GM13976 (cell line): ENCODE measurements around the gene DNAH8.

Source experiments
- DNase-seq: peaks from one replicate; pipeline ENCODE4 v3.0.0; 2012; ENCODE audit warnings: low spot score
- in situ Hi-C: fragments of 300-500 bp; cut with MboI; formaldehyde crosslinking; loops from one replicate; pipeline ENCODE4 v1.12.0; 2022; ENCODE audit warnings: low sequenced_read_pairs, mixed read lengths, inconsistent platforms; ENCODE audit not compliant: unreplicated experiment
- TF ChIP-seq, protein P1 (sequence below): IDR thresholded peaks from 2 replicates; pipeline ENCODE4 v1.5.1; 2012; ENCODE audit warnings: borderline replicate concordance, mild to moderate bottlenecking; ENCODE audit not compliant: insufficient read depth; ENCODE audit errors: extremely low read depth, missing control alignments, control extremely low read depth

DNAH8 gene

DNA sequence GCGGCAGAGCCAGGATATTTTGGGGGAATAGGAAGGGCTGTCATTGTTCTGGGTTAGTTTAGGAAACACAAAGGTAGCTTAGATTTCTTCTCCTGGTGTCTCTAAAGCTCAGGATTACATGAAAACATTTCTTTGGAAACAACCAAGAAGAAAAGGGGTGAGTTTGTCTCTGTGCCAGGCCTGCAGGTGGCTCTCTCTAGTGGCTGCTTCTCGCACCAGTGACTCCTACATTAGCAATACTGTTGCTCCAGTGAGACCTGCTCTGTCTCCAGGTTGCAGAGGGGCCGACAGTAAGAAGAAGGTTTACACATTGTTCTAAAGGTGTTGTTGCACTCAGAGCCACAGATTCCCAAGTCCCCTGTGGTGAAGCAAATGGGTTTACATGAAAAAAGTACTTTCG is 228.9 kb downstream of the DNAH8 start:
- in situ Hi-C loops = no loop called here
- DNase-seq = no peak
- TF ChIP-seq, protein P1, sequence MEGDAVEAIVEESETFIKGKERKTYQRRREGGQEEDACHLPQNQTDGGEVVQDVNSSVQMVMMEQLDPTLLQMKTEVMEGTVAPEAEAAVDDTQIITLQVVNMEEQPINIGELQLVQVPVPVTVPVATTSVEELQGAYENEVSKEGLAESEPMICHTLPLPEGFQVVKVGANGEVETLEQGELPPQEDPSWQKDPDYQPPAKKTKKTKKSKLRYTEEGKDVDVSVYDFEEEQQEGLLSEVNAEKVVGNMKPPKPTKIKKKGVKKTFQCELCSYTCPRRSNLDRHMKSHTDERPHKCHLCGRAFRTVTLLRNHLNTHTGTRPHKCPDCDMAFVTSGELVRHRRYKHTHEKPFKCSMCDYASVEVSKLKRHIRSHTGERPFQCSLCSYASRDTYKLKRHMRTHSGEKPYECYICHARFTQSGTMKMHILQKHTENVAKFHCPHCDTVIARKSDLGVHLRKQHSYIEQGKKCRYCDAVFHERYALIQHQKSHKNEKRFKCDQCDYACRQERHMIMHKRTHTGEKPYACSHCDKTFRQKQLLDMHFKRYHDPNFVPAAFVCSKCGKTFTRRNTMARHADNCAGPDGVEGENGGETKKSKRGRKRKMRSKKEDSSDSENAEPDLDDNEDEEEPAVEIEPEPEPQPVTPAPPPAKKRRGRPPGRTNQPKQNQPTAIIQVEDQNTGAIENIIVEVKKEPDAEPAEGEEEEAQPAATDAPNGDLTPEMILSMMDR = no peak

DNA sequence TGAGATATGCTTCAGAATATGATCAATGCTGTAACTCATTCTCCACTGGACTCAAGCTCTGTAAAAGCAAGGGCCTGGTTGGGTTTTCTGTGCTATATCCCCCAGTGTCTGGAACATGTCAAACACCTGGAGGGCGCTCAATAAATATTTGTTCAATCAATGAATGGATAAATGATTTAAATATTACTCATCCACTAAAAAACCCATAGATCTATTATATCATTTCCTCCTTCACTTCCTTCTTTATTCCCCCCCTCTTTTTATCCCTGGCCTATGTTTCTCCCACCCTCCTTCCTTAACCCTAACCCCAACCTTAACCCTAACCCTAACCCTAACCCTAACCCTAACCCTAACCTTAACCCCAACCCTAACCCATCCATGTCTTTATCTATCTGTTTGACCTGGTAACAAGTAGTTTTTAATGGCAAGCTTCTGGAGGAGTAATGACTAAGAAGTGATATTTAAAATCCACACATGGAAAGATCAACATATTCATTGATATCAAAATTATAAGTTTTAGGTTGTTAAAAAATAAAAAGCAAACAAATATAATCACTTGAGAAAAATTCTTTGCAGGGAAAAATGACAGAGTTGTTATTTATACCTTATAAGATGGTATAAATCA is 229.7 kb downstream of the DNAH8 start:
- DNase-seq = no peak
- TF ChIP-seq, protein P1 = no peak
- in situ Hi-C loops = no loop called here

DNA sequence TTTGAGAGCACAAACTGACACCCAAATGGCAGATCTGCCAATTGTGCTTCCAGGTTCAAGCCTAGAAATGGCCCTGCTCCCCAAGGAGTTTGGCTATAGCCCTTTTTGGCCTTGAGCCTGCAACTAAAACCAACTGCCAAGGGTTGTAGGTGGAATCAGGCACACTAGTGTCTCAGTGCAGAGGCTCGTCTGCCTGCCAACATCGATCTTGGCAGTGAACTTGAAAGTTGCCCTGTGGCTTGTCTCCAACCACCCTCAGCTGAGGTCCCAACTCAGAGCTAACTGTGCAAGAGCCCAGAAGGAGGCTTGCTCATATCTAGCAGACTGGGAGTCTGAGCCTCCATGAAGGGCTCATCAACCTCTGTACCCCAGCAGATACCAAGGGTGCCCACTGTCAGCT is 240.8 kb downstream of the DNAH8 start:
- TF ChIP-seq, protein P1 = no peak
- DNase-seq = no peak
- in situ Hi-C loops = no loop called here

DNA sequence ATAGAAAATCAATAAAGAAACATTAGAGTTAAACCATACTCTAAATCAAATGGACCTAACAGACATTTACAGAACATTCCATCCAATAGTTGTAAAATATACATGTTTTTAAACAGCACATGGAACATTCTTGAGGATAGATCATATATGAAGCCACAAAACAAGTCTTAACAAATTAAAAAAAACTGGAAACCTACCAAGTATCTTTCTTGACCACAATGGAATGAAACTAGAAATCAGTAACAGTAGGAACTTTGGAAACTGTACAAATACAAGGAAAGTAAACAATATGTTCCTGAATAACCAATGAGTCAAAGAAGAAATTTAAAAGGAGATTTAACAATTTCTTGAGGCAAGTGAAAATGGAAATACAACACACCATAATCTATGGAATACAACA is 242.3 kb downstream of the DNAH8 start:
- TF ChIP-seq, protein P1 = no peak
- DNase-seq = no peak
- in situ Hi-C loops = no loop called here

DNA sequence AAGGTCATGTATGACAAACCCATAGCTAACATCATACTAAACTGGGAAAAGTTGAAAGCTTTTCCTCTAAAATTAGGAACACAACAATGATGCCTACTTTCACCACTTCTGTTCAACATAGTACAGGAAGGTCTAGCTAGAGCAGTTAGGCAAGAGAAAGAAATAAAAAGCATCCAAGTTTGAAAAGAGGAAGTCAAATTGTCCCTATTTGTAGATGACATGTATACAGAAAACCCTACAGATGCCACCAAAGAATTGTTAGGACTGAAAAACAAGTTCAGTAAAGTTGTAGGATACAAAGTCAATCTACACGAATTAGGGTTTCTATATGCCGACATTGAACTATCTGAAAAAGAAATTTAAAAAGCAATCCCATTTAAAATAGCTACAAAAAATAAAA is 244.0 kb downstream of the DNAH8 start:
- TF ChIP-seq, protein P1 = no peak
- in situ Hi-C loops = no loop called here
- no peak for DNase-seq

DNA sequence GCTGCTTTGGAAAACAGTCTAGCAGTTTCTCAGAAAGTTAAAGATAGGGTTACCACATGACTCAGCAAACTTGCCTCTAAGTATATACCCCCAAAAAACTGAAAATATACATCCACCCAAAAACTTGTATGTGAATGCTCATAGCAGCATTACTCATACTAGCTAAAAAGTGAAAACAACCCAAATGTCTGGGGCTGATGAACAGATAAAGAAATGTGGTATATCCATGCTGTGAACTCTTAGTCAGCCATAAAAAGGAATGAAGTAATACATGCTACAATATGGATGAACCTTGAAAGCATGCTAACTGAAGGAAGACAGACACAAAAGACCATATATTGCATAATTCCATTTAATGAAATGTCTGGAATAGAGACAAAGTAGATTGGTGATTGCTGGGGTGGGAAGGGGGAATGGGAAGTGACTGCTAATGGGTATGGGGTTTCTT is 253.6 kb downstream of the DNAH8 start:
- DNase-seq = no peak
- TF ChIP-seq, protein P1 = no peak
- in situ Hi-C loops = no loop called here
